DND-41 (cell line): ENCODE data around the gene KIF18B.
A peak's percentile ranks its signal among the peaks of the same experiment; 100 is the strongest.

Experiments
- ATAC-seq: fragments of 200-7000 bp; cut with Tn5 transposase; 3 replicates; pipeline ENCODE4 v1.9.1; 2021; ENCODE audit warnings: low read depth; ENCODE audit not compliant: insufficient read depth
- DNase-seq: peaks from one replicate; pipeline ENCODE4 v3.0.0-alpha.2; 2020
- H2AFZ ChIP-seq: 2 replicates; pipeline ENCODE4 v1.6.0; 2012; ENCODE audit warnings: low read depth, low read length
- H3K27ac ChIP-seq: 2 replicates; pipeline ENCODE4 v1.5.1; 2012; ENCODE audit warnings: low read length, inconsistent platforms
- H3K27me3 ChIP-seq: fragments of 200-600 bp; sonication (generic); 2 replicates; pipeline ENCODE4 v1.6.0; 2012; ENCODE audit warnings: low read length, mild to moderate bottlenecking, inconsistent platforms; ENCODE audit not compliant: insufficient read depth, poor library complexity
- H3K36me3 ChIP-seq: 2 replicates; pipeline ENCODE4 v1.5.1; 2012; ENCODE audit warnings: low read length, inconsistent platforms; ENCODE audit not compliant: insufficient read depth
- H3K4me1 ChIP-seq: 2 replicates; pipeline ENCODE4 v1.5.1; 2012; ENCODE audit warnings: mild to moderate bottlenecking, low read length; ENCODE audit not compliant: insufficient read depth
- H3K4me2 ChIP-seq: 2 replicates; pipeline ENCODE4 v1.6.0; 2012; ENCODE audit warnings: mild to moderate bottlenecking, moderate library complexity, low read length, inconsistent platforms; ENCODE audit not compliant: insufficient read depth
- H3K4me3 ChIP-seq, 2 experiments: fragments of 200-600 bp in 1 of 2; shearing (Covaris generic) in 1 of 2; 2 replicates each; pipeline ENCODE4 v1.5.1; 2012 to 2016; ENCODE audit warnings: inconsistent platforms in 2 of 2, low read length in 2 of 2, mild to moderate bottlenecking in 2 of 2, low read depth in 1 of 2, moderate library complexity in 1 of 2
- H3K79me2 ChIP-seq: 2 replicates; pipeline ENCODE4 v1.6.0; 2012; ENCODE audit warnings: low read length, inconsistent platforms; ENCODE audit not compliant: insufficient read depth
- H3K9ac ChIP-seq: 2 replicates; pipeline ENCODE4 v1.6.0; 2012; ENCODE audit warnings: low read depth, mild to moderate bottlenecking, inconsistent platforms, low read length, moderate library complexity
- H3K9me3 ChIP-seq: 2 replicates; pipeline ENCODE4 v1.5.1; 2012; ENCODE audit warnings: low read length, moderate library complexity, mild to moderate bottlenecking, inconsistent platforms; ENCODE audit not compliant: insufficient read depth, severe bottlenecking
- H4K20me1 ChIP-seq: 2 replicates; pipeline ENCODE4 v1.6.0; 2012; ENCODE audit warnings: low read length; ENCODE audit not compliant: insufficient read depth
- EZH2 ChIP-seq: IDR thresholded peaks from 3 replicates; pipeline ENCODE4 v1.6.1; 2012; ENCODE audit warnings: borderline replicate concordance, low read depth, mild to moderate bottlenecking, moderate library complexity, low read length, inconsistent platforms; ENCODE audit not compliant: severe bottlenecking
- TF ChIP-seq, protein P1 (sequence below): IDR thresholded peaks from 2 replicates; pipeline ENCODE4 v1.5.1; 2012; ENCODE audit warnings: borderline replicate concordance, low read length, moderate library complexity, mild to moderate bottlenecking; ENCODE audit not compliant: poor library complexity, severe bottlenecking; ENCODE audit errors: extremely low read depth

KIF18B gene

DNA sequence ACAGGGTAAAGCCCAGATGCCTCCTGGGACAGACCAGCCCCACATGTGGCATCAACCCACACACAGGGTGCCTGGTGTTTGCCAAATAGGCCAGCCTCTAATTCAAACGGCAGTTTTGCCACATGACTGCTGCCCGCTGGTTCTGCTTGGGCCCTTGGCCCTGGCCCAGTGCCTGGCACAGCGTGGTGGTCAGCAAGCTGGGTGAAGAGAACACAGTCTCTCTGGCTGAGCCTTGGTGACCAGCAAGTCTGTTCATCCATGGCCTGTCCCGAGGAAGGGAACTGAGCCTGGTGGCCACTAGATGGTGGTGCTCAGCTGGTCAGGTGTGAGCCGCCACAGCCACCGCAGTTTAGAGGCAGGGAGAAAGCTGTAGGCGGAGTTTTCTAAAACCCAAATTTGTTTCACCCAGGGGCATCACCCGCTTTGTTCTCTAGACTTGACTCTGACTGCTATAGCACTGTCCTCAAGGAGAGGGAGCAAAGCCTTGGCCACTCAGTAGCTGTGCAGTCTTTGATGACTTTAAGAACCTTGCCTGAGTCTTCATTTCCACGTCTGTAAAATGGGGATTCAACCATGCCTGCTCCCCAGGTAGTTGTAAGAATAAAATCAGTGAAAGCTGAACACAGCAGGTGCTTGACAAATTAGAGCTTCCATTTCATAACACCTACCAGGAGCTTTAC is 27.5 kb downstream of the KIF18B start:
- Histone ChIP-seq H2AFZ (no peak overlapping the region), H3K4me3 (no peak overlapping the region), H3K4me1 (no peaks in the 10 kb centered on the region), H3K27me3 (peaks cover 8% of the 10 kb centered on the region), H3K9me3 (no peaks in the 10 kb centered on the region), H3K4me2 (no peak overlapping the region), H3K79me2 (no peaks in the 10 kb centered on the region), H3K9ac (no peak overlapping the region), H3K27ac (no peak overlapping the region), H4K20me1 (peaks cover 4% of the 10 kb centered on the region), H3K36me3 (no peaks in the 10 kb centered on the region)
- ATAC-seq: peak; percentile 45; the same call in 1 of the 3 replicates
- peak; percentile 47 for DNase-seq
- TF ChIP-seq EZH2: no peak
- TF ChIP-seq, protein P1, sequence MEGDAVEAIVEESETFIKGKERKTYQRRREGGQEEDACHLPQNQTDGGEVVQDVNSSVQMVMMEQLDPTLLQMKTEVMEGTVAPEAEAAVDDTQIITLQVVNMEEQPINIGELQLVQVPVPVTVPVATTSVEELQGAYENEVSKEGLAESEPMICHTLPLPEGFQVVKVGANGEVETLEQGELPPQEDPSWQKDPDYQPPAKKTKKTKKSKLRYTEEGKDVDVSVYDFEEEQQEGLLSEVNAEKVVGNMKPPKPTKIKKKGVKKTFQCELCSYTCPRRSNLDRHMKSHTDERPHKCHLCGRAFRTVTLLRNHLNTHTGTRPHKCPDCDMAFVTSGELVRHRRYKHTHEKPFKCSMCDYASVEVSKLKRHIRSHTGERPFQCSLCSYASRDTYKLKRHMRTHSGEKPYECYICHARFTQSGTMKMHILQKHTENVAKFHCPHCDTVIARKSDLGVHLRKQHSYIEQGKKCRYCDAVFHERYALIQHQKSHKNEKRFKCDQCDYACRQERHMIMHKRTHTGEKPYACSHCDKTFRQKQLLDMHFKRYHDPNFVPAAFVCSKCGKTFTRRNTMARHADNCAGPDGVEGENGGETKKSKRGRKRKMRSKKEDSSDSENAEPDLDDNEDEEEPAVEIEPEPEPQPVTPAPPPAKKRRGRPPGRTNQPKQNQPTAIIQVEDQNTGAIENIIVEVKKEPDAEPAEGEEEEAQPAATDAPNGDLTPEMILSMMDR: peak; percentile 69

DNA sequence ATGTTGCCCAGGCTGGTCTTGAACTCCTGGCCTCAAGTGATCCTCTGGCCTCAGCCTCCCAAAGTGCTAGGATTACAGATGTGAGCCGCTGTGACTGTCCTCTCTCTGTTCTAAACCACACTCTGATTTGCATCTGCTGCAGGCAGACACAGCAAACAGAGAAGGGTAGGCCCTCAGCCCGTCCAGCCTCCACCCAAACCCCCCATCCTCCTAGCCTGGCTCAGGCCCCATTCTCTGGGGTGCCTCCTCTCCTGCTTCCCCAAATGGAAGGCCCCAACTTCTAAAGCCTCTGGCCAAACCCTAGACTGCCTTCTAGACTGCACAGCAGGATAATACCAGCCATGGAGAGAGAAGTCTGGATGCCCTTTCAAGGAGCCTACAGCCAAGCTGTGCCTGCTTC is 28.2 kb downstream of the KIF18B start:
- H3K4me3 ChIP-seq: no peak overlapping the region
- H4K20me1 ChIP-seq: no peaks in the 10 kb centered on the region; the same call in none of the 2 replicates
- no peak for DNase-seq
- peaks cover 8% of the 10 kb centered on the region for H3K27me3 ChIP-seq
- H3K36me3 ChIP-seq: no peaks in the 10 kb centered on the region
- H3K9me3 ChIP-seq: no peaks in the 10 kb centered on the region
- H2AFZ ChIP-seq: no peak overlapping the region
- H3K9ac ChIP-seq: no peak overlapping the region
- TF ChIP-seq, protein P1: no peak
- TF ChIP-seq EZH2: no peak
- no peak for ATAC-seq
- H3K79me2 ChIP-seq: no peaks in the 10 kb centered on the region
- no peaks in the 10 kb centered on the region for H3K4me1 ChIP-seq
- no peak overlapping the region for H3K27ac ChIP-seq
- H3K4me2 ChIP-seq: no peak overlapping the region

DNA sequence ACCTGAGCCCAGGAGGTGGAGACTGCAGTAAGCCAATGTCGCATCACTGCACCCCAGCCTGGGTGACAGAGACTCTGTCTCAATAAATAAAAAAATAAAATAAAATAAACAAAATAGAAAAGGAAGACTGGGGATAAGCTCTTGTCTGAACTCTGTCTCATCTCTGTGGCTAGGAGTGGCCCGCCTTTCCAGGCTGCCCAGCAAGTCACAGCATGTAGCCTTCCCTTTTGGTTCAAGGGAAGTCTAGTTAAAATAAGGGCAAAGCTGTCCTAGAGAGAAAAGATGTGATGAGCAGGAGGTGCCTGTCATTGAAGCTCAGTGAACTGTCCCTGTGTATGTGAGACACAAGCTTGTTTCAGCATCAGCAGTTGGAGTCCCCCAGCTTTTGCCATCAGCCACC is 29.6 kb downstream of the KIF18B start:
- no peaks in the 10 kb centered on the region for H3K36me3 ChIP-seq
- no peaks in the 10 kb centered on the region; the same call in none of the 2 replicates for H4K20me1 ChIP-seq
- H3K27me3 ChIP-seq: peaks cover 10% of the 10 kb centered on the region
- no peaks in the 10 kb centered on the region for H3K9me3 ChIP-seq
- no peak overlapping the region for H3K4me2 ChIP-seq
- no peak overlapping the region for H3K9ac ChIP-seq
- TF ChIP-seq, protein P1: no peak
- no peak for TF ChIP-seq EZH2
- no peaks in the 10 kb centered on the region for H3K79me2 ChIP-seq
- H2AFZ ChIP-seq: no peak overlapping the region
- H3K27ac ChIP-seq: no peak overlapping the region
- no peak overlapping the region for H3K4me3 ChIP-seq
- ATAC-seq: no peak
- no peaks in the 10 kb centered on the region for H3K4me1 ChIP-seq
- DNase-seq: no peak

GRCh38 chr17:44917456-44917855 is 30.1 kb downstream of the KIF18B start:
- TF ChIP-seq, protein P1: no peak
- no peak for TF ChIP-seq EZH2
- no peaks in the 10 kb centered on the region; the same call in none of the 2 replicates for H4K20me1 ChIP-seq
- no peaks in the 10 kb centered on the region for H3K4me1 ChIP-seq
- H3K9me3 ChIP-seq: no peaks in the 10 kb centered on the region
- DNase-seq (no peak), ATAC-seq (no peak)
- no peaks in the 10 kb centered on the region for H3K36me3 ChIP-seq
- no peak overlapping the region for H3K4me3 ChIP-seq
- H3K27ac ChIP-seq: no peak overlapping the region
- no peak overlapping the region for H3K4me2 ChIP-seq
- no peak overlapping the region for H2AFZ ChIP-seq
- peaks cover 10% of the 10 kb centered on the region for H3K27me3 ChIP-seq
- H3K79me2 ChIP-seq: no peaks in the 10 kb centered on the region
- H3K9ac ChIP-seq: no peak overlapping the region
